Pancreas (tissue), 10 donors: Measurements from ENCODE around the gene CLIP4. TPM values are rescaled to one million over a fixed set of nuclear protein-coding genes. Genes with fewer than 3 reads are reported as not detected.

Source experiments
- ATAC-seq, 4 donors: fragments of 200-7000 bp; cut with Tn5 transposase; one replicate each; pipeline versions ENCODE4 v1.8.0 to v1.9.1; 2020; ENCODE audit warnings: mild to moderate bottlenecking in 4 of 4, moderate library complexity in 4 of 4
- DNase-seq, 6 donors: peaks; one replicate each; pipeline ENCODE4 v3.0.0-alpha.2; 2020
- FAIRE-seq: peaks from 2 replicates; lab custom pipeline; 2012; peaks lifted over from hg19 to GRCh38; lab: Jason Lieb, UNC
- H3K27ac ChIP-seq, 4 donors: fragments of 200-600 bp; sonication (generic); 1 replicate in 3 of 4; 2 replicates in 1 of 4; pipeline versions ENCODE4 v1.5.0 to v1.8.0; 2020
- H3K27me3 ChIP-seq, 4 donors: fragments of 200-600 bp; one replicate each; pipeline ENCODE4 v1.8.0; 2021
- H3K36me3 ChIP-seq, 3 donors: fragments of 200-600 bp; sonication (generic) in 1 of 3; one replicate each; pipeline versions ENCODE4 v1.5.0 to v1.8.0; 2020 to 2021
- H3K4me1 ChIP-seq, 3 donors: fragments of 200-600 bp; one replicate each; pipeline ENCODE4 v1.8.0; 2021
- H3K4me3 ChIP-seq, 4 donors: fragments of 200-600 bp; sonication (generic) in 2 of 4; one replicate each; pipeline versions ENCODE4 v1.5.0 to v1.8.0; 2020 to 2021
- H3K9me3 ChIP-seq, 4 donors: fragments of 200-600 bp; one replicate each; pipeline ENCODE4 v1.8.0; 2021
- CTCF ChIP-seq, 4 donors: fragments of 200-600 bp; sonication (generic) in 3 of 4; IDR thresholded peaks; one replicate each; pipeline versions ENCODE4 v1.5.0 to v1.8.0; 2021; ENCODE audit warnings: antibody characterized with exemption in 4 of 4
- WGBS, 2 donors: extraction: QIAGEN DNeasy Blood & Tissue Kit; methylation state at CpG; one replicate each; pipeline ENCODE4 v1.1.7; 2013; 5-methylcytosine and 5-hydroxymethylcytosine counted together
- intact Hi-C, 3 donors: fragments of 100-400 bp; cut with DNase I; formaldehyde crosslinking; loops; one replicate each; pipeline versions ENCODE4 v1.11.1 to v1.14.2; 2022
- polyA plus RNA-seq, 2 donors: library from polyadenylated mRNA; stranded (reverse); fragments of 200-250 nt; gene quantifications; one replicate each; pipeline ENCODE4 v1.2.3, GENCODE V29; 2013
- total RNA-seq, 6 donors: library from RNA; stranded (reverse); fragmentation: NEBNext Ultra II Directional in 4 of 6; extraction: Animal tissue kit (Norgen Biotek cat#: 25700) in 4 of 6; gene quantifications; one replicate each; pipeline versions ENCODE4 v1.2.1 to v1.2.4, GENCODE V29; 2021 to 2023
- donor health status: healthy with polysubstance abuse.
- donor health status: DM: no; HTN: no; CAD: no; lungs with moderate emphysema.
- donor health status: DM: no; HTN: no; CAD: no.
- donor health status: control.
- donor health status: control.
- donor health status: Bipolar disorder and iron deficiency.
- donor health status: DM: yes; HTN: yes; CAD: no.
- donor health status: DM: no; HTN: no; CAD: no.
- donor health status: DM: no; HTN: no; CAD: no.
- donor health status: DM: yes; HTN: yes; CAD: no.

Gene CLIP4
- total and polyA plus RNA-seq, 8 donors: 4.5 to 18.3 (median 7.0) TPM

GRCh38 chr2:29073933-29074332 lies 41.3 kb upstream of the CLIP4 start:
- no peak for FAIRE-seq
- no peaks in the 10 kb centered on the region for H3K4me1 ChIP-seq
- H3K36me3 ChIP-seq: no peaks in the 10 kb centered on the region
- H3K27ac ChIP-seq: no peak overlapping the region
- DNase-seq: no peak
- WGBS, 2 donors: 69 to 73% methylated on average over 4 of the region's 4 CpGs
- TF ChIP-seq CTCF (IDR thresholded peaks at IDR 0.05): no peak
- H3K27me3 ChIP-seq: no peaks in the 10 kb centered on the region
- H3K9me3 ChIP-seq: no peaks in the 10 kb centered on the region
- ATAC-seq: no peak
- no peak overlapping the region for H3K4me3 ChIP-seq
- intact Hi-C loops: no loop called here

- 81 to 85% methylated on average over 8 of the region's 8 CpGs for WGBS, 2 donors
- intact Hi-C loops: no loop called here
- Histone ChIP-seq H3K4me3 (no peak within 1 kb of the TSS), H3K27me3 (no peaks in the 10 kb centered on the region), H3K27ac (no peak within 1 kb of the TSS), H3K9me3 (no peaks in the 10 kb centered on the region), H3K4me1 (no peaks in the 10 kb centered on the region), H3K36me3 (no peaks in the 10 kb centered on the region)
- no peak for TF ChIP-seq CTCF (IDR thresholded peaks at IDR 0.05)
- no peak for FAIRE-seq
- DNase-seq: no peak
- peak in 1 of 4 donors; percentile 47 for ATAC-seq
Observed at GRCh38 chr2:29074411-29074810, 40.8 kb upstream of the CLIP4 start, which contains the start of gene PCARE. Gene PCARE (minus strand): TSS chr2:29074523. CDS start chr2:29074261, 262 bp downstream.

- no peaks in the 10 kb centered on the region for H3K27me3 ChIP-seq
- intact Hi-C loops: no loop called here
- no peaks in the 10 kb centered on the region for H3K4me1 ChIP-seq
- WGBS, 2 donors: 51 to 53% methylated on average over 14 of the region's 14 CpGs
- H3K36me3 ChIP-seq: no peaks in the 10 kb centered on the region
- H3K27ac ChIP-seq: no peak overlapping the region
- no peak overlapping the region for H3K4me3 ChIP-seq
- TF ChIP-seq CTCF (IDR thresholded peaks at IDR 0.05): no peak
- no peak for DNase-seq
- peak in 1 of 4 donors; percentile 40 for ATAC-seq
- no peaks in the 10 kb centered on the region for H3K9me3 ChIP-seq
- FAIRE-seq: no peak
Observed at GRCh38 chr2:29075894-29076705, 39.1 kb upstream of the CLIP4 start.

GRCh38 chr2:29079887-29080286 lies 35.3 kb upstream of the CLIP4 start:
- ATAC-seq (no peak), FAIRE-seq (no peak), DNase-seq (no peak)
- Histone ChIP-seq H3K4me1 (no peaks in the 10 kb centered on the region), H3K4me3 (no peak overlapping the region), H3K27me3 (no peaks in the 10 kb centered on the region), H3K9me3 (no peaks in the 10 kb centered on the region), H3K27ac (no peak overlapping the region), H3K36me3 (no peaks in the 10 kb centered on the region)
- WGBS, 2 donors: 94 to 98% methylated on average over 7 of the region's 7 CpGs
- TF ChIP-seq CTCF (IDR thresholded peaks at IDR 0.05): no peak
- intact Hi-C loops: no loop called here
